Measurements from ENCODE around the gene SMYD3. TPM values are rescaled to one million over a fixed set of nuclear protein-coding genes. Genes with fewer than 3 reads are reported as not detected.

Gene SMYD3
- total and polyA plus RNA-seq, 9 of the 15 experiments (the other 6 are each of a cell fraction or from before 2014, with no cell fraction given), result 128 to 440 (median 197) TPM

- intact Hi-C loops (cut with micrococcal nuclease), result loop anchor here (5.0 to 10.0 kb wide), 2 partner anchors 120 to 213 kb away; no protein-coding TSS in a partner anchor
- H4K20me1 ChIP-seq (replicated peaks; ENCODE audit: control insufficient read depth, insufficient read depth, low read length), result no peaks in the 10 kb centered on the region
- no peak overlapping the region for H3K4me3 ChIP-seq
- no peak overlapping the region for H3K9ac ChIP-seq (ENCODE audit: insufficient read depth in 1 of 2, low read depth in 2 of 2, low read length in 2 of 2)
- ChIA-PET POLR2A (no interaction called here), CTCF (ENCODE audit: low intra/inter-chr PET ratio) (no interaction called here)
- H3K9me3 ChIP-seq (replicated peaks; ENCODE audit: control insufficient read depth, insufficient read depth, low read depth, low read length), result 0 out of 2 replicates have a peak, but pooled peaks cover 4% of the 10 kb centered on the region
- FAIRE-seq, result no peak
- no peak for DNase-seq (ENCODE audit: extremely low read depth in 1 of 4, low spot score in 3 of 4)
- no peak overlapping the region for H3K4me2 ChIP-seq (ENCODE audit: insufficient read depth, low read length)
- no peaks in the 10 kb centered on the region for H3K9me1 ChIP-seq (ENCODE audit: control insufficient read depth, insufficient read depth, low read length)
- TF ChIP-seq KAT2B (IDR thresholded peaks at IDR 0.05; ENCODE audit: low read depth, low read length) (no peak), ZFPM2 (CRISPR knock-in tag; IDR thresholded peaks at IDR 0.05) (no peak), ZNF75A (CRISPR knock-in tag; IDR thresholded peaks at IDR 0.05) (no peak), DMBX1 (CRISPR knock-in tag; IDR thresholded peaks at IDR 0.05; ENCODE audit: borderline replicate concordance) (peak; percentile 32; the same call in 1 of the 2 replicates)
- in situ Hi-C loops (cut with MboI), result no loop called here
- no TSS peak for BruUV-seq (replicated peaks)
- H3K36me3 ChIP-seq (ENCODE audit: control insufficient read depth, insufficient read depth, low read length), result no peaks in the 10 kb centered on the region
- H3K4me1 ChIP-seq (replicated peaks in 1 of 2; ENCODE audit: control insufficient read depth in 2 of 2, insufficient read depth in 2 of 2, low read length in 2 of 2), result peaks cover 7 to 27% of the 10 kb centered on the region in 2 experiments; a peak in 4 of 5 replicates
- no peaks in the 10 kb centered on the region for H3K27me3 ChIP-seq (ENCODE audit: control insufficient read depth in 2 of 2, insufficient read depth in 2 of 2, low read length in 2 of 2)
- no peak overlapping the region for H3K27ac ChIP-seq (ENCODE audit: extremely low read depth, low read depth, low read length)
- H3K79me2 ChIP-seq (ENCODE audit: control insufficient read depth, insufficient read depth, low read length), result 0 out of 3 replicates have a peak, but pooled peaks cover 2% of the 10 kb centered on the region
- no peak overlapping the region for H2AFZ ChIP-seq (ENCODE audit: low read depth, low read length)
- 82% methylated on average over 3 of the region's 3 CpGs for WGBS (ENCODE audit: insufficient coverage, low coverage, missing lambda C conversion rate)
- no peak for ATAC-seq
Observed at GRCh38 chr1:246427611-246428010, 79.5 kb downstream of the SMYD3 start.

- H3K9ac ChIP-seq (ENCODE audit: insufficient read depth in 1 of 2, low read depth in 2 of 2, low read length in 2 of 2), result peak overlapping the region in 1 of 2 experiments; percentile 23; a peak in 1 of 4 replicates
- H3K27me3 ChIP-seq (ENCODE audit: control insufficient read depth in 2 of 2, insufficient read depth in 2 of 2, low read length in 2 of 2), result no peaks in the 10 kb centered on the region
- H4K20me1 ChIP-seq (replicated peaks; ENCODE audit: control insufficient read depth, insufficient read depth, low read length), result no peaks in the 10 kb centered on the region
- H2AFZ ChIP-seq (ENCODE audit: low read depth, low read length), result 0 out of 2 replicates have a peak overlapping the region, but pooled peaks have one; percentile 61
- no peak for ATAC-seq
- POLR2A ChIA-PET, result interaction anchor here (0.6 to 1.2 kb wide), 5 partner anchors 9 to 190 kb away, joined by 3 to 4 read pairs (median 3); no protein-coding TSS in a partner anchor
- H3K27ac ChIP-seq (ENCODE audit: extremely low read depth, low read depth, low read length), result peak overlapping the region; percentile 65; the same call in 1 of the 3 replicates
- no peak for FAIRE-seq
- no peaks in the 10 kb centered on the region for H3K9me1 ChIP-seq (ENCODE audit: control insufficient read depth, insufficient read depth, low read length)
- H3K9me3 ChIP-seq (replicated peaks; ENCODE audit: control insufficient read depth, insufficient read depth, low read depth, low read length), result 0 out of 2 replicates have a peak, but pooled peaks cover 4% of the 10 kb centered on the region
- 0 out of 2 replicates have a peak overlapping the region, but pooled peaks have one; percentile 70 for H3K4me2 ChIP-seq (ENCODE audit: insufficient read depth, low read length)
- peaks cover 7 to 27% of the 10 kb centered on the region in 2 experiments; a peak in 4 of 5 replicates for H3K4me1 ChIP-seq (replicated peaks in 1 of 2; ENCODE audit: control insufficient read depth in 2 of 2, insufficient read depth in 2 of 2, low read length in 2 of 2)
- intact Hi-C loops (cut with micrococcal nuclease) (loop anchor here (5.0 to 10.0 kb wide), 2 partner anchors 119 to 211 kb away; no protein-coding TSS in a partner anchor), in situ Hi-C loops (cut with MboI) (no loop called here)
- H3K36me3 ChIP-seq (ENCODE audit: control insufficient read depth, insufficient read depth, low read length), result no peaks in the 10 kb centered on the region
- DNase-seq (ENCODE audit: extremely low read depth in 1 of 4, low spot score in 3 of 4), result no peak
- CTCF ChIA-PET (ENCODE audit: low intra/inter-chr PET ratio), result no interaction called here
- BruUV-seq (replicated peaks), result no TSS peak
- TF ChIP-seq ZNF589 (CRISPR knock-in tag; IDR thresholded peaks at IDR 0.05; ENCODE audit: low read depth) (0 out of 2 replicates have a peak, but pooled peaks have one; percentile 7), HMBOX1 (IDR thresholded peaks at IDR 0.05) (peak; percentile 43; the same call in 1 of the 2 replicates), ZNF316 (IDR thresholded peaks at IDR 0.05) (0 out of 2 replicates have a peak, but pooled peaks have one; percentile 13), VEZF1 (CRISPR knock-in tag; IDR thresholded peaks at IDR 0.05) (no peak), BRD4 (IDR thresholded peaks at IDR 0.05) (0 out of 2 replicates have a peak, but pooled peaks have one; percentile 11)
- no peak overlapping the region for H3K4me3 ChIP-seq
- 0 out of 3 replicates have a peak, but pooled peaks cover 2% of the 10 kb centered on the region for H3K79me2 ChIP-seq (ENCODE audit: control insufficient read depth, insufficient read depth, low read length)
- 57% methylated on average over 3 of the region's 3 CpGs for WGBS (ENCODE audit: insufficient coverage, low coverage, missing lambda C conversion rate)
Observed at GRCh38 chr1:246425895-246426294, 81.2 kb downstream of the SMYD3 start.

Data from K562 (cell line).